ENCODE data around the gene ACTR2.
"Not testable (repeated sequence)": the region's sequence is repeated elsewhere in the genome, so short reads cannot be mapped to it uniquely, and the experiment has no call there.

ACTR2 gene

DNA sequence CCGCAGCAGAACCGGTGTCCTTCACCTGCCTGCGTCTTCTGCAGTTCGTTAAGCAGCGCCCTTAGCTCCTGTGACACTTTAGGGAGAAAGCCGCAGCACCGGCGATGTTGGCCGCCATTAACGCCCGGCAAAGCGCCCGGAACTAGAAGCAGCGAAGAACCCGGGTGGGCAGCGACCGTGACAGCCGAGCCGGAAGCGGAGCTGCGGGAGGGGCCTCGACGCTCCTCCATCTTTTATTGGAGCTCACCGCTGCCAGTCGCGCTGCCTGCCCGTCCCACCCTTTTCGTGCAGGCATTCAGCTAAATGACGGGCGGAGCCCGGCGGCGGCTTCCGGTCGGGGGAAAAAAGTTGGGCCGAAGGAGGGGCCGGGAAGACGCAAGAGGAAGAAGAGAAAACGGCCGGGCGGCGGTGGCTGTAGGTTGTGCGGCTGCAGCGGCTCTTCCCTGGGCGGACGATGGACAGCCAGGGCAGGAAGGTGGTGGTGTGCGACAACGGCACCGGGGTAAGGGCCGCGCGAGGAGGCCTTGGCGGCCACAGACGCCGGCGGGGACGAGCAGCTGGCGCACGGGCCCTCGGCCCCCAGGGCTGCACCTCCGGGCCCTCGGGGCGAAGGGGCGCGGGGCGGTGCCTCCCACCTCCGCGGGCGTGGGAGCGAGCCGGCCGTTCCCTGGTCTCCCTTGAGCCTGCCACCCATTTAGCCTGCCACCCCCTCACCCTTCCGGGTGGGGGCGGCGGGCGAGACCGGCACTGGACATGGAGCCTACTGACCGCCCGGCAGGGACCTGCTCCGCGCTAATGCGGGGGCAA lies at the start of gene ACTR2:
TSS of gene ACTR2 (plus strand) at position 376 of the 807 bp plus-strand sequence. CDS start at position 455, 79 bp downstream.
- peak; percentile 97 for DNase-seq (ENCODE audit: low spot score)

DNA sequence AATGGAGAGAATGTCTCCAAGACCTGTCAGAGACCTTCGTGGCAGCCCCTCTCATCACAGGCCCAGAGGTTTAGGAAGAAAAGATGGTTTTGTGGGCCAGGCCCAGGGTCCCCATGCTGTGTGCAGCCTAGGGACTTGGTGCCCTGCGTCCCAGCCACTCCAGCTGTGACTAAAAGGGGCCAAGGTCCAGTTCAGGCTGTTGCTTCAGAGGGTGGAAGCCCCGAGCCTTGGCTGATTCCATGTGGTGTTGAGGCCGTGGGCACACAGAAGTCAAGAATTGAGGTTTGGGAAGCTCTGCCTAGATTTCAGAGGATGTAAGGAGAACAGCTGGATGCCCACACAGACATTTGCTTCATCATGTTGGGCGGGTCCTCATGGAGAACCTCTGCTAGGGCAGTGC lies 45.1 kb upstream of the ACTR2 start:
- DNase-seq (ENCODE audit: low spot score): no peak

DNA sequence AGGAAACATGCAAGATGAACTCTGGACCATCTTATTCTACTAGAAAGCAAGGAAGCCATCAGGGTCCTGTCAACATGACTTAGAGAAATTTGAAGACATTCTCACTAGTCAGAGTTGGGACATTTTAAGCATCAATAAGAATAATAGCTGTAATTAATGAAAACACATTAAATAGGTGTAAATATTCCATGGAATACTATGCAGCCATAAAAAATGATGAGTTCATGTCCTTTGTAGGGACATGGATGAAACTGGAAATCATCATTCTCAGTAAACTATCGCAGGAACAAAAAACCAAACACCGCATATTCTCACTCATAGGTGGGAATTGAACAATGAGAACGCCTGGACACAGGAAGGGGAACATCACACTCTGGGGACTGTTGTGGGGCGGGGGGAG lies 44.2 kb upstream of the ACTR2 start:
- DNase-seq (ENCODE audit: low spot score): not testable (repeated sequence)

DNA sequence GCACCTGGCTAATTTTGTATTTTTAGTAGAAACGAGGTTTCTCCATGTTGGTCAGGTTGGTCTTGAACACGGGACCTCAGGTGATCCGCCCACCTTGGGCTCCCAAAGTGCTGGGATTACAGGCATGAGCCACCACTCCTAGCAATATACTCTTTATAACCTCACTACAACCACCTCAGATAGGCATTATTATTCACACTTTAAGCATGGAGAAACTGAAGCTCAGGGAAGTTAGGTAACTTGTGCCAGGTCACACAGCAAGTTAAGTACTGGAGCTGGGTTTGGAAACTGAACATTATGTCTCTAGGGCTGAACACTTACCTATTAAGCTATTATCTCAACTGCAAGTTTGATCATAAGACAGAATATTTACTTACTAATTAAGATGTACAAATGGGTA lies 42.6 kb upstream of the ACTR2 start:
- no peak for DNase-seq (ENCODE audit: low spot score)

GRCh38 chr2:65186093-65186868 lies 41.4 kb upstream of the ACTR2 start:
- no peak for DNase-seq (ENCODE audit: low spot score)

- DNase-seq (ENCODE audit: low spot score): peak; percentile 81
Observed at GRCh38 chr2:65186872-65187851, 40.5 kb upstream of the ACTR2 start.

- no peak for DNase-seq (ENCODE audit: low spot score)
Observed at GRCh38 chr2:65193446-65193845, 34.2 kb upstream of the ACTR2 start.

DNA sequence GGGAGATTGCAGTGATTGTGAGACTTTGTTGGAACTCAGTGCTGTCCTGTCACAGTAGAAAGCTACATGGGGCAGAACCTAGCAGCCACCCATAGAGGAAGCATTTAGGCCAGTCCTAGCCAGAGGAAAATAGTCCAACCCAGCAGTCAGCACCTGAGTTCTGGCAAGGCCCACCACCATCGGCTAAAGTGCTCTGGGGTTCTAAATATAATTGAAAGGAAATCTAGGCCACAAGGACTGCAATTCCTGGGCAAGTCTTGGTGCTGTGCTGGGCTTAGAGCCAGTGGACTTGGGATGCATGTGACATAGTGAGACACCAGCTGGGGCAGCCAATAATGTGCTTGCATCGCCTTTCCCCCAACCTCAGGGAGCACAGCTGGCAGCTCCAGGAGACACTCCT lies 28.9 kb upstream of the ACTR2 start:
- no peak for DNase-seq (ENCODE audit: low spot score)

DNA sequence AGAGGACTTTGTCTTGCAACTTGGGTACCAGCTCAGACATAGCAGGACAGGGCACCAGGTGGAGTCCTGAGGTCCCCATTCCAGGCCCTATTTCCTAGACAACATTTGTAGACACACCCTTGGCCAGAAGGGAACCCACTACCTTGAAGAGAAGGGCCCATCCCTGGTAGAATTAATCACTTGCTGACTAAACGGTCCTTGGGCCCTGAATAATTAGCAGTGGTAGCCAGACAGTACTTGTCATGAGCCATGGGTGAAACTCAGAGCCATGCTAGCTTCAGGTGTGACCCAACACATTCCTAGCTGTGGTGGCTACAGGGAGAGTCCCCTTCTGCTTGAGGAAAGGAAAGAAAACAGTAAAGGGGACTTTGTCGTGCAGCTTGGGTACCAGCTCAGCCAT lies 28.5 kb upstream of the ACTR2 start:
- DNase-seq (ENCODE audit: low spot score): no peak

- no peak for DNase-seq (ENCODE audit: low spot score)
Observed at GRCh38 chr2:65199891-65200290, 27.7 kb upstream of the ACTR2 start.

- no peak for DNase-seq (ENCODE audit: low spot score)
Observed at GRCh38 chr2:65204461-65205210, 23.0 kb upstream of the ACTR2 start.

GRCh38 chr2:65212115-65212514 lies 15.5 kb upstream of the ACTR2 start:
- DNase-seq (ENCODE audit: low spot score): no peak

DNA sequence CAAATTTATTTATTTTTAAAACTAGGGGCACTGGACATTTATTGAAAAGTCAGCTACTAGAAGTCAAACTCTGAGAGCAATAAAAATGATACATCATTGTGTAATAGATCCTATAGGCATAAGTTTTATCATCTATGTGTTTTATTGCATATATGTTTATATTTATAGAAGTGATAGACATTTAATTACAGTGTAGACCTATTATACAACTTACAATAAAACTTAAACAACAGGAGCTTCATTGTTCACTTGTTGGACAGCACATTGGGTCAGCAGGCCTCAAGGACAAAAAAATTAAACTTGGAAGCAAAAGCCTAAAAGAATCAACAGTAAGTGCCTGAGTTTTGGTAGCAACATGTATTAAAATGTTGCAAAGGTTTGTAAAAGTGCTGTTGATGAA lies 15.0 kb upstream of the ACTR2 start:
- no peak for DNase-seq (ENCODE audit: low spot score)

GRCh38 chr2:65213035-65213434 lies 14.6 kb upstream of the ACTR2 start:
- DNase-seq (ENCODE audit: low spot score): no peak

GRCh38 chr2:65214361-65214760 lies 13.3 kb upstream of the ACTR2 start:
- no peak for DNase-seq (ENCODE audit: low spot score)

DNA sequence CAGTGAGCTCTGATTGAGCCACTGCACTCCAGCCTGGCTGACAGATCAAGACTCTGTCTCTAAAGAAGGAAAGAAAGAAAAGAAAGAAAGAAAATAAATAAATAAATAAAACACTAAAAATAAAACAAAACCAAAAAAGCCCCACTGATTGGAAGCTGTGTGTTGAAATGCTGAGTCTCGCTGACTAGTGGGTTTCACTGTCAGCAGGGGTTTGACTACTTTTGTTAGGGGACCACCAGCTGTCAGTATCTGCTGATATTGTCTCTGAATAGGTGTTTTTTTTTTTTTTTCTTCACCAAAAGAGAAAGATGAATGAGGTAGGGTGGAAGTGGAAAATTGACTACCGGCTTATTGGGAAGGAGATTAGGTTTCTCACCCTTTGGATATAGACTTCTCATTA lies 12.8 kb upstream of the ACTR2 start:
- no peak for DNase-seq (ENCODE audit: low spot score)

- no peak for DNase-seq (ENCODE audit: low spot score)
Observed at GRCh38 chr2:65215946-65216345, 11.7 kb upstream of the ACTR2 start.

GRCh38 chr2:65220432-65221131 lies 7.0 kb upstream of the ACTR2 start:
- no peak for DNase-seq (ENCODE audit: low spot score)

- DNase-seq (ENCODE audit: low spot score): not testable (repeated sequence)
Observed at GRCh38 chr2:65221275-65221674, 6.4 kb upstream of the ACTR2 start.

DNA sequence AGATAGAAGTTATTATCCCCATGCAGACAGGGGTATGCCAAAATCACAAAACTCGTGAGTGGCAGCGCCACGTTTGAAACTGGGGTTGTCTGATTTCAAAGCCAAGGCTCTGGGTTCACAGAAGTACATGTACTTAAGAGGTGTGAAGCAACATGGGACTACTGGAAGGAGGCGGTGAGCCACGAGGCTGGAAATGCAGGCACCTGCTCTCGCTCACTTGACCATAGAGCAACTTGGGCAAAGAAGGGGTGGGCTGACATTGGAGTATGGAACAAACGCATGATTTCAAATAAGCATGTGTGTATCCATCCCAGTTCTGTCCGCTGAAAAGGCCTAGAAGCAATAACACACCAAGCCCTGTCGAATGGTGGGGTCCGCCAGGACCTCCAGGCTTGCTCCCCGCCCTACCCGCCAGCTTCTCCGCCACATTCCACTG lies 593 bp upstream of the ACTR2 start:
- DNase-seq (ENCODE audit: low spot score): no peak

DNA sequence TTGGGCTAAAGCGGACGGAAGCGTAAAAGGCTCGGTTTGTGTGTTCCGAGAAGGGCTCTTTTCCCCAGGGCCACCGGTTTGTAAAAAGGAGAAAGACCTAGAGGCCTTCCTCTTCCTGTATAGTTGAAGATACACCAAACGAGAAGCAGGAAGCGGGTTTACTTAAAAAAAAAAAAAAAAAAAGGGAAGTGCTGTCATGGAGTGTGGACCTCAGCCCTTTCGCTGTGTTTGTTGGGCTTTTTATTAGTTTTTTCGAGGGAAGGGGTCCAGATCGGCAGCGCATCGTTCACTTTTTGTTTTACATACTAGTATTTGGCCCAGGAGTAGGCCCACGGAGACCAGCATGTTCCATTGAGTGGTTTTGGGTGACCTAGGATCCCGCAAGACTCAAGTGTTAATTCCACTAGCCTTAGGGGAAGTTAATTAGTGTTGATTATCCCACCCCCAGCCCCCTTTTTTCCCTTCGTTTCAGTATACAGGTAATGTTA lies 676 bp downstream of the ACTR2 start:
- DNase-seq (ENCODE audit: low spot score): no peak
